Astrocyte (in vitro differentiated cells and primary cell): Measurements from ENCODE around the gene FCN3.

ENCODE experiments used
- EZH2 ChIP-seq: IDR thresholded peaks from 2 replicates; pipeline ENCODE4 v1.6.1; 2012; ENCODE audit warnings: mild to moderate bottlenecking, low read length, inconsistent platforms; ENCODE audit not compliant: insufficient read depth
- TF ChIP-seq, protein P1 (sequence below): IDR thresholded peaks from 2 replicates; pipeline ENCODE4 v1.5.1; 2011; ENCODE audit warnings: low read depth, mild to moderate bottlenecking, inconsistent platforms, low read length, moderate library complexity; ENCODE audit not compliant: insufficient read depth

DNA sequence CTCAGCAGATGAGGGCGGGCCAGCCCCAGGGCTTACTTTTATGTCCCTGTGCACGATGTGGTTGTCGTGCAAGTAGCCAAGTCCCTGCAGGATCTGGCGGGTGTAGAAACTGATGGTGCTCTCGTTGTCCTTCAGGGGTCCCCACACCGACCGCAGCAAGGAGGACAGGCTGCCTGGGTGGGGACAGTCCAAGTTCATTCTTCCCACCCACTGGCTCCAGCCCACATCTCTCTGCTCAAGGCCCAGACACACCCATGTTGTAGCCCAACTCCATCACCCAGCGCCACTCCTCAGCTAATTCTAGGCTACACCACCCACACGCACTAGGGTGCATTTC is 14.8 kb downstream of the FCN3 start:
- TF ChIP-seq, protein P1, sequence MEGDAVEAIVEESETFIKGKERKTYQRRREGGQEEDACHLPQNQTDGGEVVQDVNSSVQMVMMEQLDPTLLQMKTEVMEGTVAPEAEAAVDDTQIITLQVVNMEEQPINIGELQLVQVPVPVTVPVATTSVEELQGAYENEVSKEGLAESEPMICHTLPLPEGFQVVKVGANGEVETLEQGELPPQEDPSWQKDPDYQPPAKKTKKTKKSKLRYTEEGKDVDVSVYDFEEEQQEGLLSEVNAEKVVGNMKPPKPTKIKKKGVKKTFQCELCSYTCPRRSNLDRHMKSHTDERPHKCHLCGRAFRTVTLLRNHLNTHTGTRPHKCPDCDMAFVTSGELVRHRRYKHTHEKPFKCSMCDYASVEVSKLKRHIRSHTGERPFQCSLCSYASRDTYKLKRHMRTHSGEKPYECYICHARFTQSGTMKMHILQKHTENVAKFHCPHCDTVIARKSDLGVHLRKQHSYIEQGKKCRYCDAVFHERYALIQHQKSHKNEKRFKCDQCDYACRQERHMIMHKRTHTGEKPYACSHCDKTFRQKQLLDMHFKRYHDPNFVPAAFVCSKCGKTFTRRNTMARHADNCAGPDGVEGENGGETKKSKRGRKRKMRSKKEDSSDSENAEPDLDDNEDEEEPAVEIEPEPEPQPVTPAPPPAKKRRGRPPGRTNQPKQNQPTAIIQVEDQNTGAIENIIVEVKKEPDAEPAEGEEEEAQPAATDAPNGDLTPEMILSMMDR: no peak
- TF ChIP-seq EZH2: no peak
